DND-41 (cell line): ENCODE measurements around the gene AHCYL2.

Experiments
- ATAC-seq: fragments of 200-7000 bp; cut with Tn5 transposase; 3 replicates; pipeline ENCODE4 v1.9.1; 2021; ENCODE audit warnings: low read depth; ENCODE audit not compliant: insufficient read depth
- DNase-seq: peaks from one replicate; pipeline ENCODE4 v3.0.0-alpha.2; 2020
- H2AFZ ChIP-seq: 2 replicates; pipeline ENCODE4 v1.6.0; 2012; ENCODE audit warnings: low read depth, low read length
- H3K27ac ChIP-seq: 2 replicates; pipeline ENCODE4 v1.5.1; 2012; ENCODE audit warnings: low read length, inconsistent platforms
- H3K27me3 ChIP-seq: fragments of 200-600 bp; sonication (generic); 2 replicates; pipeline ENCODE4 v1.6.0; 2012; ENCODE audit warnings: low read length, mild to moderate bottlenecking, inconsistent platforms; ENCODE audit not compliant: insufficient read depth, poor library complexity
- H3K36me3 ChIP-seq: 2 replicates; pipeline ENCODE4 v1.5.1; 2012; ENCODE audit warnings: low read length, inconsistent platforms; ENCODE audit not compliant: insufficient read depth
- H3K4me1 ChIP-seq: 2 replicates; pipeline ENCODE4 v1.5.1; 2012; ENCODE audit warnings: mild to moderate bottlenecking, low read length; ENCODE audit not compliant: insufficient read depth
- H3K4me2 ChIP-seq: 2 replicates; pipeline ENCODE4 v1.6.0; 2012; ENCODE audit warnings: mild to moderate bottlenecking, moderate library complexity, low read length, inconsistent platforms; ENCODE audit not compliant: insufficient read depth
- H3K4me3 ChIP-seq, 2 experiments: fragments of 200-600 bp in 1 of 2; shearing (Covaris generic) in 1 of 2; 2 replicates each; pipeline ENCODE4 v1.5.1; 2012 to 2016; ENCODE audit warnings: inconsistent platforms in 2 of 2, low read length in 2 of 2, mild to moderate bottlenecking in 2 of 2, low read depth in 1 of 2, moderate library complexity in 1 of 2
- H3K79me2 ChIP-seq: 2 replicates; pipeline ENCODE4 v1.6.0; 2012; ENCODE audit warnings: low read length, inconsistent platforms; ENCODE audit not compliant: insufficient read depth
- H3K9ac ChIP-seq: 2 replicates; pipeline ENCODE4 v1.6.0; 2012; ENCODE audit warnings: low read depth, mild to moderate bottlenecking, inconsistent platforms, low read length, moderate library complexity
- H3K9me3 ChIP-seq: 2 replicates; pipeline ENCODE4 v1.5.1; 2012; ENCODE audit warnings: low read length, moderate library complexity, mild to moderate bottlenecking, inconsistent platforms; ENCODE audit not compliant: insufficient read depth, severe bottlenecking
- H4K20me1 ChIP-seq: 2 replicates; pipeline ENCODE4 v1.6.0; 2012; ENCODE audit warnings: low read length; ENCODE audit not compliant: insufficient read depth
- CTCF ChIP-seq: IDR thresholded peaks from 2 replicates; pipeline ENCODE4 v1.5.1; 2012; ENCODE audit warnings: borderline replicate concordance, low read length, moderate library complexity, mild to moderate bottlenecking; ENCODE audit not compliant: poor library complexity, severe bottlenecking; ENCODE audit errors: extremely low read depth
- EZH2 ChIP-seq: IDR thresholded peaks from 3 replicates; pipeline ENCODE4 v1.6.1; 2012; ENCODE audit warnings: borderline replicate concordance, low read depth, mild to moderate bottlenecking, moderate library complexity, low read length, inconsistent platforms; ENCODE audit not compliant: severe bottlenecking

Gene AHCYL2

GRCh38 chr7:129412501-129412900, 187.7 kb downstream of the AHCYL2 start:
- no peak overlapping the region for H3K9ac ChIP-seq
- H2AFZ ChIP-seq: no peak overlapping the region
- H3K9me3 ChIP-seq: no peaks in the 10 kb centered on the region
- no peak for TF ChIP-seq EZH2
- no peak for TF ChIP-seq CTCF
- H3K36me3 ChIP-seq: no peaks in the 10 kb centered on the region
- no peak for ATAC-seq
- no peaks in the 10 kb centered on the region for H3K27me3 ChIP-seq
- DNase-seq: no peak
- H3K4me3 ChIP-seq: no peak overlapping the region
- no peak overlapping the region for H3K4me2 ChIP-seq
- no peaks in the 10 kb centered on the region for H3K4me1 ChIP-seq
- H3K79me2 ChIP-seq: no peaks in the 10 kb centered on the region
- H3K27ac ChIP-seq: no peak overlapping the region
- H4K20me1 ChIP-seq: no peaks in the 10 kb centered on the region

GRCh38 chr7:129417073-129417472, 192.2 kb downstream of the AHCYL2 start:
- no peak overlapping the region for H3K27ac ChIP-seq
- no peak overlapping the region for H3K4me2 ChIP-seq
- no peaks in the 10 kb centered on the region for H3K27me3 ChIP-seq
- no peaks in the 10 kb centered on the region for H3K79me2 ChIP-seq
- no peak for TF ChIP-seq CTCF
- TF ChIP-seq EZH2: no peak
- H3K36me3 ChIP-seq: no peaks in the 10 kb centered on the region
- H4K20me1 ChIP-seq: no peaks in the 10 kb centered on the region
- no peak overlapping the region for H3K9ac ChIP-seq
- H3K4me1 ChIP-seq: no peaks in the 10 kb centered on the region
- DNase-seq (no peak), ATAC-seq (no peak)
- no peak overlapping the region for H2AFZ ChIP-seq
- H3K9me3 ChIP-seq: no peaks in the 10 kb centered on the region
- H3K4me3 ChIP-seq: no peak overlapping the region

- H3K36me3 ChIP-seq: 0 out of 2 replicates have a peak, but pooled peaks cover 5% of the 10 kb centered on the region
- H2AFZ ChIP-seq: no peak overlapping the region
- no peak overlapping the region for H3K4me3 ChIP-seq
- no peak overlapping the region for H3K4me2 ChIP-seq
- no peaks in the 10 kb centered on the region for H3K4me1 ChIP-seq
- H3K9ac ChIP-seq: no peak overlapping the region
- H3K79me2 ChIP-seq: no peaks in the 10 kb centered on the region
- TF ChIP-seq EZH2: no peak
- TF ChIP-seq CTCF: no peak
- DNase-seq (no peak), ATAC-seq (no peak)
- no peaks in the 10 kb centered on the region for H4K20me1 ChIP-seq
- H3K27me3 ChIP-seq: no peaks in the 10 kb centered on the region
- no peaks in the 10 kb centered on the region for H3K9me3 ChIP-seq
- no peak overlapping the region for H3K27ac ChIP-seq
Observed at GRCh38 chr7:129421717-129422250, 197.0 kb downstream of the AHCYL2 start.

GRCh38 chr7:129422727-129423126, 197.9 kb downstream of the AHCYL2 start:
- Histone ChIP-seq H3K9me3 (no peaks in the 10 kb centered on the region), H3K4me3 (no peak overlapping the region)

More at GRCh38 chr7:129422727-129423126, 197.9 kb downstream of the AHCYL2 start:
- Histone ChIP-seq H3K27me3 (no peaks in the 10 kb centered on the region), H4K20me1 (no peaks in the 10 kb centered on the region), H2AFZ (no peak overlapping the region), H3K79me2 (no peaks in the 10 kb centered on the region), H3K4me2 (no peak overlapping the region), H3K27ac (no peak overlapping the region), H3K9ac (no peak overlapping the region), H3K4me1 (no peaks in the 10 kb centered on the region), H3K36me3 (0 out of 2 replicates have a peak, but pooled peaks cover 5% of the 10 kb centered on the region)
- no peak for TF ChIP-seq EZH2
- TF ChIP-seq CTCF: no peak
- ATAC-seq: no peak
- DNase-seq: no peak
